M059J (cell line): ENCODE data around the gene RPUSD3. TPM values are rescaled to one million over a fixed set of nuclear protein-coding genes. Genes with fewer than 3 reads are reported as not detected.
"Not testable (repeated sequence)": the region's sequence is repeated elsewhere in the genome, so short reads cannot be mapped to it uniquely, and the experiment has no call there.

Source experiments
- DNase-seq: peaks from one replicate; pipeline ENCODE4 v3.0.0-alpha.2; 2012; ENCODE audit warnings: low read depth
- total RNA-seq: library from RNA; depleted of rRNA; stranded (reverse); fragments of >200 nt; shearing (Covaris generic); gene quantifications from 2 replicates; pipeline ENCODE4 v1.2.3, GENCODE V29; 2014

Gene RPUSD3
- total RNA-seq, 1 experiment from 2014 or later: 22.3 TPM

DNA sequence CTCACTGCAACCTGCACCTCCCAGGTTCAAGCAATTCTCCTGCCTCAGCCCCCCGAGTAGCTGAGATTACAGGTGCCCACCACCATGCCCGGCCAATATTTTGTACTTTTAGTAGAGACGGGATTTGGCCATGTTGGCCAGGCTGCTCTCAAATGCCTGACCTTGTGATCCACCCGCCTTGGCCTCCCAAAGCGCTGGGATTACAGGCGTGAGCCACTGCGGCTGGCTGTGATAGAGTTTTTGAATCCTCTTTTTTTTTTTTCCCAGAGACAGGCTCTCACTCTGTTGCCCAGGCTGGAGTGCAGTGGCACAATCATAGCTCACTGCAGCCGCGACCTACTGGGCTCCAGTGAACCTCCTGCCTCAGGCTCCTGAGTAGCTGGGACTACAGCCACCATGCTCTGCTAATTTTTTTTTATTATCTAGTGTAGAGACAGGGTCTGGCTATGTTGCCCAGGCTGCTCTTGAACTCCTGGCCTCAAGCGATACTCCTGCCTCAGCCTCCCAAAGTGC is 21.4 kb upstream of the RPUSD3 start:
- DNase-seq: not testable (repeated sequence)

DNA sequence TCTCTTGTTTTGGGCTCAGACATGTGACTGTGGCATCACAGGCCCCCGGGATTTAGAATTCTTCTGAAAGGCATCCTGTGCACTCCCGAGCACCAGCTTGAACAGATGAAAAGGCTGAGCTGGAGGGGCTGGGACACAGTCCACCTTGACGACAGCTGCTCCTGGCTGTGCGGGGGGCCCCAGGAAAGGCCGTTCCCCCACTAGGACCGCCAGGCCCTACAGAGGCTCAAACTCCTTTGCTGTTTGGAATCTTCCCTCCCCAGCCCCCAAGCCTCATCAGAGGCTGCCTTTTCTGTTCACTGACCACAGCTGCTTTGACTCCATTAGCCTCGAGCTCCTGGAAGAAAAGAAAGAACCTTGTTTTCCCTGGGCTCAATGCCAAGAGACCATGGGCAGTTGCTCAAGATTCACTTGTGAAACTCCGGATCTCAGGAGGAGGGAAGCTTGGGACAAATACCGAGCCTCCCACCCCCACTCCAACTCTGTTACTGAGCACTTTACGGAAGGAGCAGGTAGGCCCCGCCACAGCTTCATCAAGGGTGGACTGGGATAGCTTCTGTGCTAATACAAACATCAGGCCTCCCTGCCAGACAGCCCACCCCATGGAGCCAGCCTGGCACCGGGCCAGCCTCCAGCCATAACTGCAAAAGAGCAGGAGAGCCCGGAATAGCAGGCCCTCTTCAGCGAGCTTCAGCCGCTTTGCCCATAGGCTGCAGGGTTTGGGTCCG is 20.6 kb upstream of the RPUSD3 start:
- DNase-seq: peak; percentile 71

DNA sequence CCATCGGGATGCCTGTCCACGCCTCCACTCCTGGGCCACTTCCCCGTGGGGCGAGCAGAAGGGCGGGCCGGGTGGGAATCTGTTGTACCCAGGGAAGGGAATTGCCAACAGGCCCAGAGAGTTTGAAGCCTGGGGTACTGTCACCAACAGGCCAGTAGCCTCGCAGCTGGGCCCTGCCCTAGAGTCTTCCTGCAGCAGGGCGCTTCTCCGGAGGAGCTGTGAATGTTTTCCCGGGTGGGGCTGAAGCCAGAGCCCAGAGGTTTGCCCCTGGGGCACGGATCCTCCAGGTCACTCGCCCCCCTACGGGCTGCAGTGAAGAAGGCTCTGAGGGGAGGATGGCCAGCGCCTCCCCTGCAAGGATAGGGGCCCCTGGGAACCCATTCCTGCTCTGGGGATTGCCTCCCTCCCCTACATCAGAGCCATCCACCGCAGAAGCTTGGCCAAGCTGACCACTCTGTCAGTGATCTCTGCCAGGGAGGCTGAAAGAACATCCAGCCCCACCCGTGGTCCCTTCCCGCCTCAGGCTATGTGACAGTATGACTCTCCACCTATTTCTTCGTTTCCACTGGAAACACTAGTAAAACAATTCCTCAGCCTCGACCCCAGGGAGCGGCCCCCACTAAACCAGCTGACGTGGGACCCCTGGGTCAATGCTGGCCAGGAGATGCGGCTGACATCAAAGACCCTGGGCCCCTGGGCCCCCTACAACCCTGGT is 19.4 kb upstream of the RPUSD3 start:
- DNase-seq: no peak

DNA sequence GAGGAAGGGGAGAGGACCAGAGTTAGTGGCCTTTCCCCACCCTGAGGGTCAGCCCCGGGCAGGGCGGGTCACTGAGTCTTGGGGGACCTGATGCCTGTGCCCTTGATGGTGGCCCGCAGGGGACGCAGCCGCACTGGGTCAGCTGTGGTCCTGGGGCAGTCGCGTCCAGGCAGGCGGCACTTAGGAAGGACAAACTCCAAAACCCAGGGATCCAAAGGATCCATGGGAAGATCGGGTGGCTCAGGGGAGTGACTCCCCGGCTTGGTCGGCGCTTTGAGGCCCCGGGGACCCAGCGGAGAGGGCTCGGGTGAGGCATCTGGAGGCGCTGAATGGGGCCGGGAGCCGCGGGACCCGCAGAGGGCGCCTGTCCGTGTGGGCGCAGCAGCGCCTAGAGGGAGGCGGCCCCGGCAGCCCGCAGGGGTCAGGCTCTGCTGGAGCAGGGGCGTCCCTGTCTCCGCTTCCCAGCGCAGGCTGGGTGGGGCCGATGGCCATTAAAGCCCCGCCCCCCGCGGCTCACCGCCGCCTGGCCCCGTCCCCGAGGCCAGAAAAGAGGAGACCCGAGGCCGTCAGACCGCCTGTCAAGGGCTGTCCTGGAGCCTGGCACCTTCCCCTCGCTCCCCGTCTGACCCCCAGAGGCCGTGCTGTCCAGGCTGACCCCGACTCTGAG is 18.7 kb upstream of the RPUSD3 start:
- no peak for DNase-seq

DNA sequence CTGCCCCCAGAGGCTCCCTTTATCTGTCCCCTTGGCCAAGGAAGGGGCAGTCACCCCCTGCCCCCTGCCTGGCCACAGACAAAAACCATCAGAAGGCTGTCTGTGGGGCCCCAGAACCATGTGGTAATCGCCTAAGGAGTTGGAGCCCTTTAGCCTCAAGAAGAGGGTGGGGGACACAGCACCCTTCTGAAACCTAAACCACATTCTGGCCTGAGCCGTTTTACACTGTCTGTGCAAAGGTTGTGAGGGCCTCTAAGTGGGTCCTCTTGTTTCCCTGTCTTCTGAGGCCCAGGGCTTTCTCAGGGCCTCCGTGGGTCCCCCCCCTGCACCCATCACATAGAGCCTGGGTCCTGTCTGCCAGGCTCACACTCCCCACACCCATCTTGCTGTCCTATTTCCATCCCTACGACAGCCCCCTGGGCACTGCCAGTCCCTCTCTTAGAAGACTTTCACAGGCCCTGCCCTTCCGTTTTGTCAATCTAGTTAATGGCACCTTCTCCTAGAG is 17.9 kb upstream of the RPUSD3 start:
- no peak for DNase-seq

DNA sequence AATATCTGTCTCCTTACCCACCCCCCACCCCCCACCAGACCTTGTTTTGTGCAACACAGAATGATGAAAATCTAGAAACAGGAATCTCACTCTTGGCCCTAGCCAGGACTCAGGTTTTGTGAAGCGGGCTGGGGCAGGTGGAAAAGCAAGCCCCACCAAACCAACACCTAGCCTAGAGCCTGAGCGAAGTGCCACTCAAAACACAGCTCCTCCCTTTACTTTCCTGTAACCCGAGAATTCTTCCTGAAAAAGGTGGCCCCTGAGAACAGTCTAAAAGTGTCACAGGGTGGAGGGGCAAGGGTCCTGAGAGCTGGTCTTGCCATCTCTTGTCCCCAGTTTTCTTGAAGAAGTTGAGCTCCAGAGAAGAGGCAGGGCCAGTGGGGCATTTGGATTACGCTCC is 17.4 kb upstream of the RPUSD3 start:
- DNase-seq: no peak

DNA sequence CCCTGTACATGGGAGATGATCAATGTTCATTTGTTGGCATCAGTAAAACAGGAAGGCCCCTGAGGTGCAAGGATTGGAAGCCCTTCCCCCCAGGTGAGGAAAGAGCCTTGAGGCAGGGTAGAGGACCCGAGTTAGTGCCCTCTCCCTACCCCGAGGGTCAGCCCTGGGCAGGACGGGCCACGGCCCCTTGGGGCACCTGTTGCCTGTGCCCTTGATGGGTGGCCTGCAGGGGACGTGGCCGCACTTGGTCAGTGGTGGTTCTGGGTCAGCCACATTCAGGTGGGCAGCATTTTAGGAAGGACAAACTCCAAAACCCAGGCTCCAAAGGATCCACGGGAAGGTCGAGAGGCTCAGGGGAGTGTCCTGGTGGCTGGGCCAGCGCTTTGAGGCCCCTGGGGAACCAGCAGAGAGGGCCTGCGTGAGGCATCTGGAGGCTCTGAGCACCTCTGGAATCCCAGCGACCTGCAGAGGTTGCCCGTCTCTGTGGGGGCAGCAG is 15.8 kb upstream of the RPUSD3 start:
- no peak for DNase-seq

DNA sequence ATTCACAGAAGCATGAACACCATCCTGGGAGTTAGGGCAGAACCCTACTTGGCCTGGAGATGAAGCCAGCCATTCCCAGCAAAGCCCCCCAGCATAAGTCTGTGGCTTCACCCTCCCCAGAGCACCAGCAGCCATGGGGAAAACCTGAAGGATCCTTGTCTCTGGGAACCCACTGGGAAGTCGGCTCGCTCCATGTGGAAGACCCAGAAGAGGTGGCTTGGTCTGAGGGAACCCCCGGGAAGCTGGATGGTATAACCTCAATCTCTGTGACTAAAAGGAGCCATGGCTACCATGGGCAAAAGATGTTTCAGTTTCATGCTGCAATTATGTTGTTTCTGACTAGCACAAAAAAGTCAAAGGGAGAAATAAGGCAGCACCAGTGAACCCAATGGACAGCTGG is 11.8 kb upstream of the RPUSD3 start:
- no peak for DNase-seq

DNA sequence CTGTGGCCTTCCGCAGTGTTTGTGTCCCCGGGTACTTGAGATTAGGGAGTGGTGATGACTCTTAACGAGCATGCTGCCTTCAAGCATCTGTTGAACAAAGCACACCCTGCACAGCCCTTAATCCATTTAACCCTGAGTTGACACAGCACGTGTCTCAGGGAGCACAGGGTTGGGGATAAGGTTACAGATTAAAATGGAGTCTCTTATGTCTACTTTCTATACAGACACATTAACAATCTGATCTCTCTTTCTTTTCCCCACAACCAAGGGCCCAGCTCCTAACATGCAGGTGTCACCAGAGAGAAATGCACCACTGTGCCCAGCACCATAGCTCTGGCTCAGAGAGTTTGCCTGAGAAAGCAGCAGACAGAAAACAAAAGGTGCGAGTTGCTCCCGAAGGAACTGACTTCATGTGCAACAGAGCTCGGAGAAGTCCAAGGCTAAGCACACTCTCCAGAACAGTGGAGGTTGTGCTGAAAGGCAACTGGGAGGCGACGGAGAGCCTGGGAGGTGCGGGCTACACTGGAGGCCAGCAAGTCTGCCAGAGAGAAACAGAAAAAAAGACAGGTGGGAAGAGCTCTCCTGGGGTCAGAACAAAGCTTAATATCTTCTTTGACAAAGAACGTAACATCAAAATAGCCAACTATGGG is 10.6 kb upstream of the RPUSD3 start:
- not testable (repeated sequence) for DNase-seq

DNA sequence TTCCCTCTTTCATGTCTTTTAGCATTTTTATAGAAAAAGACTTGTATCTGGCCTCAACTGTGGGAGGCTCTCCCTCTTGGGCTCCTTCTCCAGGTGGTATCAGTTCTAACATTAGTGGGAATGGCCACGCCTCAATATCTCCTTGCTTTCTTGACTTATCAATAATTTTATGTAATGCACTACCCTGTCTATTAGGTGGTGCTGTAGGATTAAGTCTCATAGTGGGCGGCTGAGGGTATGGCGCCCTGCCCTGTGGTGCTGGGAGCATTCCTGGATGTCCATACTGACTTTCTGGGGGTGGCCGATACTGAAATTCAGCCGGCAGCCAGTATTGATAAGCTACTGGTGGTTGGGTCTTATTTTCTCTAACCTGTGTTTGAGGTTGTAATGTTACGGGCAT is 8.7 kb upstream of the RPUSD3 start:
- no peak for DNase-seq

DNA sequence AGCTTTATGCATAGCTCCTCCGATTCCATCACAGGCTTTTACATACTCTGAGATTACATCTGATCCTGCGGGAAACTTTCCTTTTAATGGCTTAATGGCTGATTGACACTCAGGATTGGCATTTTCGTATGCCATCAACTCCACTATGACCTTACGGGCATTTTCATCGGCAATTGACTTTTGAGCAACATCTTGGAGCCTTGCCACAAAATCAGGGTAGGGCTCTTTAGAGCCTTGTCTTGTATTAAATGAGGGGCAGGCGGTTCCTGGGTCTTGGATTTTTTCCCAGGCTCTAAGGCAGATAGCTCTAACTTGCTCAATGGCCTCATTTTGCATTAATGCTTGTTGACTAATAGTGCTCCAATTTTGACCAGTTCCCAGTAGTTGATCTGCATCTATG is 8.1 kb upstream of the RPUSD3 start:
- DNase-seq: not testable (repeated sequence)

DNA sequence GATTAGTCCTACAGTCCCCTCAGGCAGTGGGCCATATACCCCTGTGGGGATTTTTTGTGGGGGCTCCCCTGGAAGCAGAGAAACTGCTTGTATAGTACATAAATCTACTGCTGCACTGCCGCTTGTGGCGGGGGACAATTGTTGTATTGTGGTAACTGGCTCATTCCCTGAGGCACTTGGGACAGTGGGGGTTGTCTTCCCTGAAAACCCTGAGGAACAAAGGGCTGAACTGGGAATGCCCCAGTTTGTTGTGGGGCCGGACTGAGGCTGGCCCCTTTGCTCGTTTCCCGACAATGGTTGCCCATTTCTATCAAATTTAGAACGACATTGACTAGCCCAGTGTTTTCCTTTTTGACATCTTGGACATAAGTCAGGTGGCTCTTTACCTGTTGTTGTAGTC is 7.6 kb upstream of the RPUSD3 start:
- not testable (repeated sequence) for DNase-seq

DNA sequence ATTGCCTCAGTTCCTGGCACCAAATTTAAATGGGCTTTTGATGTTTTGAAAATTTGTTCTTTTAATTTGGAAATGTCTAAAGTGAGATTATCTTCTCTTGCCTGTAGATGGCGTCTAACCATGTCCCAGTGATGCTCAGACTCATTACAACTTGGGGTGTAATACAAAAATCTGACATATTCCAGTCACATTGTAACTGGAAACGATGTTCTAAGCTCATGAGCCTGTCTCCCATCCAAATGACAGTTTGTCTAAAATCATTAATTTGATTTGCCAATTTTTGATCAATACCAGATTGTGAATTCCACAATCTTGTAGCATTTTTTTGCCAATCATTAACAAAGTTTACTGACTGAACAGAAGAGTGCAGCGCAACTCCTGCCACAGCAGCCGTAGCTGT is 5.1 kb upstream of the RPUSD3 start:
- DNase-seq: peak; percentile 33

DNA sequence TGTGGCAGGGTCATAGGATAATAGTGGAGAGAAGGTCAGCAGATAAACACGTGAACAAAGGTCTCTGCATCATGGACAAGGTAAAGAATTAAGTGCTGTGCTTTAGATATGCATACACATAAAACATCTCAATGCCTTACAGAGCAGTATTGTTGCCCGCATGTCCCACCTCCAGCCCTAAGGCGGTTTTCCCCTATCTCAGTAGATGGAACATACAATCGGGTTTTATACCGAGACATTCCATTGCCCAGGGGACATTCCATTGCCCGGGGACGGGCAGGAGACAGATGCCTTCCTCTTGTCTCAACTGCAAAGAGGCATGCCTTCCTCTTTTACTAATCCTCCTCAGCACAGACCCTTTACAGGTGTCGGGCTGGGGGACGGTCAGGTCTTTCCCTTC is 4.1 kb upstream of the RPUSD3 start:
- not testable (repeated sequence) for DNase-seq

DNA sequence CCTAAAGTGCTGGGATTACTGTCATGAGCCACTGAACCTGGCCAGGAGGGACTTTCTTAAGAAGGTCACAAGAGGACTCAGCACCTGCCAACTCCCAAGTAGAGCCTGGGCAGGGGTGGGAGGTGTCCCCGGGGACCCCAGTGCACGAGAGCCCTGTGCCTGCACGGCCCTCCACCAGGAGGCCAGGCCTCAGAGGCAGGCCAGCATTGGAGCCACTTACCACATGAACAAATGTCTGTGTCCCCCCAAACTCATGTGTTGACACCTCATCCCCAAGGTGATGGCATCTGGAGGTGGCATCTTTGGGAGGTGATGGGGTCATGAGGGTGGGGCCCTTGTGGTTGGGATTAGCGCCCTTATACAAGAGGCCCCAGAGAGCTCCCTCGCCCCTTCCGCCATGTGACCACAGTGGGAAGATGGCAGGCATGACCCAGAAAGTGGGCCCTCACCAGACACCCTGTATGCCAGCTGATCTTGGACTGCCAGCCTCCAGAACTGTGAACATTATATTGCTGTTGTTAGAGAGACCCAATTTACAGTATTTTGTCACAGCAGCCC is 3.2 kb upstream of the RPUSD3 start:
- no peak for DNase-seq

DNA sequence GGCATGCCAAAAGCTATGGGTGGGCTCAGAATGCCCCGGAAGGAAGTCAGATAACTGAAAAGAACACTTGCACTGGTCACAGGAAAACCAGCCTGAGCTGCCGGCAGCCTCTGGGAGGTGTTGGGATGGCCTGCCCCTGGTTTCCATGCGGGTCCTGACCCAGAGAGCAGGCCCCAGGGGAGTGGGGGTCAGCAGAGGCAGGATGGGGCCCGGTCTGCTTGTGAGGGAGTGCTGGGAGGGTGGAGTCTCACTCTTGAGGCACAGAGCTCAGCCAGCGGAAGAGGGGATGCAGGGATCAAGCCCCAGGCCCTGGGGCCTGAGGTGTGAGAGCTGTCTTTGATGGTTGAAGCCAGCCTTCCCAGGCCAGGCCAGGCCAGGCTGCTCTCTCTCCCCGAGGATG is 2.4 kb upstream of the RPUSD3 start:
- DNase-seq: no peak

DNA sequence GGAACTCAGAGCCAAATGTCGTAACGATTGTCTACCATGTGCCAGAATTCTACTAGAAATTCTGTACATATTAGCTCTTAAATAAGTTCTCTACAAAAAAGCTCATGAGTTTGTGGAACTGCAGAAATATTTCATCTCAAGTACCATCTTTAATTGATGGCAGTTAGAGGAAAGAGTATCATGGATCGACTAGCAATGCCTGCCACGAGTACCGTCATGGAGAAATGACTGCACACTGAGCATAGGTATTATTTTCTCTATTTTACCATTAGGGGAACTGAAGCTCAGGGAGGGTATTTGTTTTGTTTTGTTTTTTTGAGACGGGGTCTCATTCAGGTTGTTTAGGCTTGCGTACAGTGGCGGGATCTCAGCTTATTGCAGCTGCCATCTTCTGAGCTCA is 2.8 kb downstream of the RPUSD3 start:
- no peak for DNase-seq

DNA sequence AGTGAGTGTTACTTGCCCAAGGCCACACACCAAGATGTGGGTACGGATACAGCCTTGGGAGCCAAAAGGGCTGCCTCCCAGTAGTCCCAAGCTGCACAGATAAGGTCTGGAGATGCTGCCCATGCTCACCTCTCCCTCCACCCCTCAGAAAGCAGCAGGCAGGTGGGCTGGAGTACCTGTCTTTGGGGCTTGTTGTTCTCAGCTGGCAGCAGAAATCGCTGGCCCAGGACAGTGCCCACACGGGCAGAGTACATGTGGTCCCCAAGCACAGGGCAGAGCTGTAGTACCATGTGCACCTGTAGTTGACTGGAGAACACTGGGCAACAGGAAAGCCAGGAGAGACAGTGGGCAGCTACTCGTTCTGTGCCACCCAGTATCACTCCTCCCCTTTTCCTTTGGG is 5.0 kb downstream of the RPUSD3 start:
- DNase-seq: no peak

DNA sequence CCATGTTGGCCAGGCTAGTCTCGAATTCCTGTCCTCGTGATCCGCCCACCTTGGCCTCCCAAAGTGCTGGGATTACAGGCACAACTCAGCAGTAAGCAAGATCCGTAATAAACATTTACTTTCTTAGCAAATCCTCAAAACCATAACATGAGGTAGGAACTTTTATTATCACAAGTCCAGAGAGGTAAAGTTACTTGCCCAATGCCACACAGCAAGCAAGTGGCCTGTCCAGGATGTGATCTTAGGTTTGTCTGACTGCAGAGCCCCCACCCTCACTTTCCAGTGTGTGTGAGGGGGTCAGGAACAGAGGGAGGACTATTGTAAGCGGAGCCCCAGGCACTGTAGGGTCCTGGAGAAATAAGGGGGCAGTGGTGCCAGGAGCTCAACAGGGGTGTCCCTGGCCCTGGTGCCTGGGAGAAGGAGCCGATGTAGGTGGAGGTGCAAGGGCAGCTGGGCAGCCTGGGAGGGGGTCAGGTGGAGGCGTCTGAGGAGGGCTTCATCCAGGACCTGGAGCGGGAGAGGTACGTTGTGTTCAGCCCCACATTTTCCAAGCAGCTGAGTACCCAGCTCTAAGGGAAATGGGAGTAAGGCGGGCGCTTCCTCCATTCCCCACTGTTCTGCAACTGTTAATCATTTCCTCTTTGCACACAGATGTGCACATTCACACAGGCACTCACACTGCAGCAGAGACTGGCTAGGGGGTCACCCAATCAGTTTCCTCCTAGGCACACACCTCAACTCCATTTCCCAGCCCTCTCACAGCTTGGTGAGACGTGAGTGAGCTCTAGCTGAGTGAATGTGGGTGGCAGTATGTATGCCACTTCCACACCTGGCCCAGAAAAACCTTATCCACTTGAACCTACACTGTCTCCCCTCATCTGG is 5.9 kb downstream of the RPUSD3 start:
- DNase-seq: no peak
